Mesothelial cell of epicardium (in vitro differentiated cells): Measurements from ENCODE around the gene SH3RF3. TPM values are rescaled to one million over a fixed set of nuclear protein-coding genes. Genes with fewer than 3 reads are reported as not detected.

Source experiments
- DNase-seq, 2 experiments: peaks; one replicate each; pipeline ENCODE4 v3.0.0; 2021; ENCODE audit warnings: low spot score in 2 of 2; ENCODE audit not compliant: unreplicated experiment in 2 of 2
- H3K27ac Mint-ChIP-seq: 2 replicates; pipeline ENCODE4 v1.8.0; 2021; ENCODE audit warnings: mixed read lengths
- H3K27me3 Mint-ChIP-seq: 2 replicates; pipeline ENCODE4 v1.8.0; 2021; ENCODE audit warnings: low read depth, mixed read lengths
- H3K36me3 Mint-ChIP-seq: 2 replicates; pipeline ENCODE4 v1.8.0; 2021; ENCODE audit warnings: mixed read lengths
- H3K4me1 Mint-ChIP-seq: 2 replicates; pipeline ENCODE4 v1.8.0; 2021; ENCODE audit warnings: mixed read lengths
- H3K4me3 Mint-ChIP-seq: 2 replicates; pipeline ENCODE4 v1.8.0; 2021; ENCODE audit warnings: mild to moderate bottlenecking, moderate library complexity, mixed read lengths
- H3K9me3 Mint-ChIP-seq: 2 replicates; pipeline ENCODE4 v1.8.0; 2021; ENCODE audit warnings: mixed read lengths
- CTCF ChIP-seq: fragments of 200-600 bp; sonication (generic); IDR thresholded peaks from one replicate; pipeline ENCODE4 v1.5.0; 2021; ENCODE audit warnings: antibody characterized with exemption; ENCODE audit not compliant: unreplicated experiment
- total RNA-seq: library from RNA; stranded (reverse); gene quantifications from 3 replicates; pipeline ENCODE4 v1.2.1, GENCODE V29; 2021

Gene SH3RF3
- total RNA-seq, 1 donor from 2014 or later = 2.7 TPM

GRCh38 chr2:109438773-109439389 lies 309.9 kb downstream of the SH3RF3 start:
- DNase-seq = no peak
- Mint-ChIP-seq H3K36me3 (peaks cover 15% of the 10 kb centered on the region), H3K9me3 (peaks cover 26% of the 10 kb centered on the region), H3K27ac (no peak overlapping the region), H3K4me3 (no peak overlapping the region), H3K27me3 (no peaks in the 10 kb centered on the region), H3K4me1 (peaks cover 17% of the 10 kb centered on the region)
- no peak for TF ChIP-seq CTCF

GRCh38 chr2:109439390-109439786 lies 310.4 kb downstream of the SH3RF3 start:
- no peak for TF ChIP-seq CTCF
- H3K36me3 Mint-ChIP-seq = peaks cover 16% of the 10 kb centered on the region
- no peak for DNase-seq
- H3K4me3 Mint-ChIP-seq = no peak overlapping the region
- H3K27me3 Mint-ChIP-seq = no peaks in the 10 kb centered on the region
- peaks cover 17% of the 10 kb centered on the region for H3K4me1 Mint-ChIP-seq
- H3K9me3 Mint-ChIP-seq = peaks cover 27% of the 10 kb centered on the region
- H3K27ac Mint-ChIP-seq = no peak overlapping the region

GRCh38 chr2:109439986-109440385 lies 311.0 kb downstream of the SH3RF3 start:
- Mint-ChIP-seq H3K27ac (no peak overlapping the region), H3K27me3 (no peaks in the 10 kb centered on the region), H3K4me3 (no peak overlapping the region), H3K4me1 (peaks cover 17% of the 10 kb centered on the region), H3K36me3 (peaks cover 21% of the 10 kb centered on the region), H3K9me3 (peaks cover 33% of the 10 kb centered on the region)
- DNase-seq = no peak
- no peak for TF ChIP-seq CTCF

GRCh38 chr2:109440499-109441156 lies 311.6 kb downstream of the SH3RF3 start:
- no peak for DNase-seq
- TF ChIP-seq CTCF = no peak
- H3K27ac Mint-ChIP-seq = no peak overlapping the region
- peaks cover 40% of the 10 kb centered on the region for H3K9me3 Mint-ChIP-seq
- H3K36me3 Mint-ChIP-seq = peaks cover 21% of the 10 kb centered on the region
- peaks cover 17% of the 10 kb centered on the region for H3K4me1 Mint-ChIP-seq
- H3K4me3 Mint-ChIP-seq = no peak overlapping the region
- H3K27me3 Mint-ChIP-seq = no peaks in the 10 kb centered on the region

- no peak for DNase-seq
- H3K36me3 Mint-ChIP-seq = peaks cover 21% of the 10 kb centered on the region
- H3K9me3 Mint-ChIP-seq = peaks cover 41% of the 10 kb centered on the region
- H3K27me3 Mint-ChIP-seq = no peaks in the 10 kb centered on the region
- no peak for TF ChIP-seq CTCF
- no peak overlapping the region for H3K27ac Mint-ChIP-seq
- H3K4me3 Mint-ChIP-seq = no peak overlapping the region
- peaks cover 26% of the 10 kb centered on the region for H3K4me1 Mint-ChIP-seq
Measured at GRCh38 chr2:109442715-109443319, 313.8 kb downstream of the SH3RF3 start.
